Measurements from ENCODE around the gene ADGRA1. TPM values are rescaled to one million over a fixed set of nuclear protein-coding genes. Genes with fewer than 3 reads are reported as not detected.

The ADGRA1 gene
- total and polyA plus RNA-seq, 7 experiments from 2014 or later, result not detected

DNA sequence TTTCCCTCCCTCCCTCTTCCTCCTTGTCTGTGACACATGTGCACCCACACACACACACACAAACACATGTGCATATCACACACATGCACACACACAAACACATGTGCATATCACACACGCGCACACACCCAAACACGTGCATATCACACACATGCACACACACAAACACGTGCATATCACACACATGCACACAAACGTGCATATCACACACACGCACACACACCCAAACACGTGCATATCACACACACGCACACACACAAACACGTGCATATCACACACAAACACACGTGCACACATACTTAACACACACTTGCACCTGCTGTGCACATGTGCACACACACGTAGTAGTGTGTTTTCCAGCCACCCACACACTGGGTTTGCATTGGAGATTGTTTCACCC is 42.9 kb downstream of the ADGRA1 start:
- Histone ChIP-seq H3K4me1 (ENCODE audit: control insufficient read depth in 2 of 2, insufficient read depth in 2 of 2, low read length in 2 of 2) (no peaks in the 10 kb centered on the region), H3K4me3 (ENCODE audit: low read length) (no peak overlapping the region), H3K27me3 (ENCODE audit: control insufficient read depth in 2 of 2, insufficient read depth in 2 of 2, low read length in 2 of 2) (no peaks in the 10 kb centered on the region), H3K27ac (ENCODE audit: low read depth, low read length) (no peak overlapping the region), H3K9me3 (ENCODE audit: control insufficient read depth in 2 of 3, low read length in 3 of 3) (no peaks in the 10 kb centered on the region), H3K36me3 (ENCODE audit: control insufficient read depth in 2 of 3, insufficient read depth in 3 of 3, low read length in 3 of 3) (no peaks in the 10 kb centered on the region)
- peaks cover 0 to 8% (median 5%) of the 10 kb centered on the region in 5 donors for H3K27me3 Mint-ChIP-seq
- intact Hi-C loops (cut with micrococcal nuclease), result no loop called here
- ChIA-PET POLR2A (no interaction called here), CTCF (no interaction called here)
- H3K4me3 Mint-ChIP-seq, result no peak overlapping the region
- no peak for ATAC-seq
- peaks cover 0 to 2% (median 0%) of the 10 kb centered on the region in 11 donors for H3K9me3 Mint-ChIP-seq
- H3K27ac Mint-ChIP-seq, result no peak overlapping the region
- H3K36me3 Mint-ChIP-seq, result no peaks in the 10 kb centered on the region
- DNase-seq, result no peak
- no peaks in the 10 kb centered on the region for H3K4me1 Mint-ChIP-seq

- CTCF ChIA-PET, result no interaction called here
- Mint-ChIP-seq H3K9me3 (peaks cover 0 to 2% (median 0%) of the 10 kb centered on the region in 11 donors), H3K4me1 (no peaks in the 10 kb centered on the region), H3K27ac (no peak overlapping the region), H3K36me3 (no peaks in the 10 kb centered on the region), H3K27me3 (peaks cover 0 to 4% (median under 1%) of the 10 kb centered on the region in 5 donors), H3K4me3 (no peak overlapping the region)
- no peaks in the 10 kb centered on the region for H3K36me3 ChIP-seq (ENCODE audit: control insufficient read depth in 2 of 3, insufficient read depth in 3 of 3, low read length in 3 of 3)
- H3K27me3 ChIP-seq (ENCODE audit: control insufficient read depth in 2 of 2, insufficient read depth in 2 of 2, low read length in 2 of 2), result no peaks in the 10 kb centered on the region
- no peak for ATAC-seq
- no peak overlapping the region for H3K4me3 ChIP-seq (ENCODE audit: low read length)
- H3K27ac ChIP-seq (ENCODE audit: low read depth, low read length), result no peak overlapping the region
- intact Hi-C loops (cut with micrococcal nuclease), result no loop called here
- no peaks in the 10 kb centered on the region for H3K4me1 ChIP-seq (ENCODE audit: control insufficient read depth in 2 of 2, insufficient read depth in 2 of 2, low read length in 2 of 2)
- DNase-seq, result no peak
- H3K9me3 ChIP-seq (ENCODE audit: control insufficient read depth in 2 of 3, low read length in 3 of 3), result no peaks in the 10 kb centered on the region
- POLR2A ChIA-PET, result no interaction called here
Observed at GRCh38 chr10:133131053-133131452, 43.3 kb downstream of the ADGRA1 start.

DNA sequence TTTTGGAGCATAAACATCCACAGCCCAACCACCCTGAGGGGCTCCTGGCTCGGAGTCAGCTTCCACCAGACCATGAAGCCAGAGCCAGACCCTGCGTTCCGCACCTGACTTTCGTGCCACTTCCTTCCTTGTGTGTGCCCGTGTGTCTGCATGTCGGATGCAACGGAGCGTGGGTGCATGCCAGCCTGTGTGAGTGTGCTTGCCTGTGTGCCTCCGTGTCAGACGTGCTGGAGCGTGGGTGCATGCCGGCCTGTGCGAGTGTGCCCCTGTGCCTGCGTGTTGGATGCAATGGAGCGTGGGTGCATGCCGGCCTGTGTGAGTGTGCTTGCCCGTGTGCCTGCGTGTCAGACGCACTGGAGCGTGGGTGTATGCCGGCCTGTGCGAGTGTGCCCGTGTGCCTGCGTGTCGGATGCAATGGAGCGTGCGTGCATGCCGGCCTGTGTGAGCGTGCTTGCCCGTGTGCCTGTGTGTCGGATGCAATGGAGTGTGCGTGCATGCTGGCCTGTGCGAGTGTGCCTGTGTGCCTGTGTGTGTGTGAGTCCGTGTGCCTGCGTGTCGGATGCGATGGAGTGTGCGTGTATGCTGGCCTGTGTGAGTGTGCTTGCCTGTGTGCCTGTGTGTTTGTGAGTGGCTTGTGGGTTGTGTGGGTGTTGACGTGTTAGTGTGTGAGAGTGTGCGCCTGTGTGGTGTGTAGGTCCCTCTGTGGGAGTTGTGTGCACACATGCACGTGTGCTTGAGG is 44.2 kb downstream of the ADGRA1 start:
- peaks cover 0 to 2% (median 0%) of the 10 kb centered on the region in 11 donors for H3K9me3 Mint-ChIP-seq
- H3K27ac Mint-ChIP-seq, result no peak overlapping the region
- Histone ChIP-seq H3K36me3 (ENCODE audit: control insufficient read depth in 2 of 3, insufficient read depth in 3 of 3, low read length in 3 of 3) (no peaks in the 10 kb centered on the region), H3K4me3 (ENCODE audit: low read length) (no peak overlapping the region), H3K27ac (ENCODE audit: low read depth, low read length) (no peak overlapping the region), H3K27me3 (ENCODE audit: control insufficient read depth in 2 of 2, insufficient read depth in 2 of 2, low read length in 2 of 2) (no peaks in the 10 kb centered on the region), H3K9me3 (ENCODE audit: control insufficient read depth in 2 of 3, low read length in 3 of 3) (no peaks in the 10 kb centered on the region), H3K4me1 (ENCODE audit: control insufficient read depth in 2 of 2, insufficient read depth in 2 of 2, low read length in 2 of 2) (no peaks in the 10 kb centered on the region)
- ChIA-PET CTCF (no interaction called here), POLR2A (no interaction called here)
- H3K27me3 Mint-ChIP-seq, result no peaks in the 10 kb centered on the region
- H3K4me3 Mint-ChIP-seq, result no peak overlapping the region
- intact Hi-C loops (cut with micrococcal nuclease), result no loop called here
- ATAC-seq (no peak), DNase-seq (no peak)
- H3K36me3 Mint-ChIP-seq, result no peaks in the 10 kb centered on the region
- no peaks in the 10 kb centered on the region for H3K4me1 Mint-ChIP-seq

DNA sequence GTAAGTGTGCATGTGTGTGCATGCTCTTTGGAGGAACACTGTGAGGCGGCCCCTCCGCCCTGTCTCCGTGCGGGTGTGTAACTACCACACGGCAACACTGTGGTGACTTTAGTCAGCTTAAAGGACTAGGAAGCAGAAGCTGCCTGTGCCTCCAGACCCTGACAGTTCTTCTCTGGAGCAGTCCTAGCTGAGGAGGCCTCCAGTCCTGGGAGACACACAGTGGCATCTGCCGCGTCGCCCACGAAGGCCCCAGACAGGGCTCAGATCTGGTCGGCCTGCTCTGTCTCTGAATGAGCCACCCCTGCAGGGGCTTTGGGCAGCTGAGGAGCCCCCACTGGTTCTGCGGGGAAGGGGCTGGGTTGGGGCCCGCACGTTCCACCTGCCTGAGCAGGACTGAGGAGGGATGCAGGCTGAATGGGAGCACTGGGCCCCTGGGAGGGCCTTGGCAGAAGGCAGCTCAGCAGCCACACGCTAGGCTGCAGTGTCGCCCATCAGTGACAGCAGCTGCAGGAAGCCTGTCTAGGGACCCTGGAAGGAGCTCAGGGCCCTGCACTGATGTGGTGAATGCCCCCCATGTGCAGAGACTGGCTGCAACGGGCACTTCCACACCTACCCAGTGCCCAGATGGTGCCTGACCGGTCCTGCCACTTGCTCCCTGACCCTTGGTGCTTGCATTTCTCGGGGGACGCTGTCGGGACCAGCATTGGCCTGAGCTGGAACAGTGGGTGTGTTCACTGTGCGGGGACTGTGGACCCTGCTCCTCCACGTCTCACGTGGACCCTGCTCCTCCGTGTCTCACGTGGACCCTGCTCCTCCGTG is 45.0 kb downstream of the ADGRA1 start:
- no peaks in the 10 kb centered on the region for H3K9me3 ChIP-seq (ENCODE audit: control insufficient read depth in 2 of 3, low read length in 3 of 3)
- CTCF ChIA-PET, result no interaction called here
- no peaks in the 10 kb centered on the region for H3K27me3 Mint-ChIP-seq
- H3K36me3 Mint-ChIP-seq, result no peaks in the 10 kb centered on the region
- peaks cover 0 to 2% (median 0%) of the 10 kb centered on the region in 11 donors for H3K9me3 Mint-ChIP-seq
- DNase-seq (no peak), ATAC-seq (no peak)
- no peaks in the 10 kb centered on the region for H3K36me3 ChIP-seq (ENCODE audit: control insufficient read depth in 2 of 3, insufficient read depth in 3 of 3, low read length in 3 of 3)
- H3K27ac Mint-ChIP-seq, result no peak overlapping the region
- no peaks in the 10 kb centered on the region for H3K27me3 ChIP-seq (ENCODE audit: control insufficient read depth in 2 of 2, insufficient read depth in 2 of 2, low read length in 2 of 2)
- no peak overlapping the region for H3K4me3 ChIP-seq (ENCODE audit: low read length)
- no peak overlapping the region for H3K27ac ChIP-seq (ENCODE audit: low read depth, low read length)
- POLR2A ChIA-PET, result no interaction called here
- no peak overlapping the region for H3K4me3 Mint-ChIP-seq
- H3K4me1 Mint-ChIP-seq, result no peaks in the 10 kb centered on the region
- intact Hi-C loops (cut with micrococcal nuclease), result no loop called here
- H3K4me1 ChIP-seq (ENCODE audit: control insufficient read depth in 2 of 2, insufficient read depth in 2 of 2, low read length in 2 of 2), result no peaks in the 10 kb centered on the region

- Mint-ChIP-seq H3K4me3 (no peak overlapping the region), H3K27me3 (no peaks in the 10 kb centered on the region), H3K27ac (no peak overlapping the region), H3K4me1 (no peaks in the 10 kb centered on the region), H3K36me3 (no peaks in the 10 kb centered on the region), H3K9me3 (peaks cover 0 to 2% (median 0%) of the 10 kb centered on the region in 11 donors)
- no peaks in the 10 kb centered on the region for H3K36me3 ChIP-seq (ENCODE audit: control insufficient read depth in 2 of 3, insufficient read depth in 3 of 3, low read length in 3 of 3)
- ChIA-PET POLR2A (no interaction called here), CTCF (no interaction called here)
- DNase-seq (no peak), ATAC-seq (no peak)
- intact Hi-C loops (cut with micrococcal nuclease), result no loop called here
- H3K4me3 ChIP-seq (ENCODE audit: low read length), result no peak overlapping the region
- H3K27me3 ChIP-seq (ENCODE audit: control insufficient read depth in 2 of 2, insufficient read depth in 2 of 2, low read length in 2 of 2), result no peaks in the 10 kb centered on the region
- no peak overlapping the region for H3K27ac ChIP-seq (ENCODE audit: low read depth, low read length)
- H3K9me3 ChIP-seq (ENCODE audit: control insufficient read depth in 2 of 3, low read length in 3 of 3), result no peaks in the 10 kb centered on the region
- H3K4me1 ChIP-seq (ENCODE audit: control insufficient read depth in 2 of 2, insufficient read depth in 2 of 2, low read length in 2 of 2), result no peaks in the 10 kb centered on the region
Observed at GRCh38 chr10:133133471-133134231, 45.9 kb downstream of the ADGRA1 start.

GRCh38 chr10:133134411-133135115 is 46.8 kb downstream of the ADGRA1 start:
- ChIA-PET CTCF (no interaction called here), POLR2A (no interaction called here)
- intact Hi-C loops (cut with micrococcal nuclease), result no loop called here
- Histone ChIP-seq H3K4me1 (ENCODE audit: control insufficient read depth in 2 of 2, insufficient read depth in 2 of 2, low read length in 2 of 2) (no peaks in the 10 kb centered on the region), H3K36me3 (ENCODE audit: control insufficient read depth in 2 of 3, insufficient read depth in 3 of 3, low read length in 3 of 3) (no peaks in the 10 kb centered on the region), H3K27me3 (ENCODE audit: control insufficient read depth in 2 of 2, insufficient read depth in 2 of 2, low read length in 2 of 2) (no peaks in the 10 kb centered on the region), H3K4me3 (ENCODE audit: low read length) (no peak overlapping the region), H3K9me3 (ENCODE audit: control insufficient read depth in 2 of 3, low read length in 3 of 3) (no peaks in the 10 kb centered on the region), H3K27ac (ENCODE audit: low read depth, low read length) (no peak overlapping the region)
- no peak for ATAC-seq
- Mint-ChIP-seq H3K27ac (no peak overlapping the region), H3K27me3 (no peaks in the 10 kb centered on the region), H3K4me3 (no peak overlapping the region), H3K4me1 (no peaks in the 10 kb centered on the region), H3K36me3 (no peaks in the 10 kb centered on the region), H3K9me3 (peaks cover 0 to 2% (median 0%) of the 10 kb centered on the region in 11 donors)
- DNase-seq, result no peak

All from naive thymus-derived CD4-positive, alpha-beta T cell (primary cell).